ENCODE results near the gene DNAI4.
"Not testable (repeated sequence)": the region's sequence is repeated elsewhere in the genome, so short reads cannot be mapped to it uniquely, and the experiment has no call there.

The DNAI4 gene

DNA sequence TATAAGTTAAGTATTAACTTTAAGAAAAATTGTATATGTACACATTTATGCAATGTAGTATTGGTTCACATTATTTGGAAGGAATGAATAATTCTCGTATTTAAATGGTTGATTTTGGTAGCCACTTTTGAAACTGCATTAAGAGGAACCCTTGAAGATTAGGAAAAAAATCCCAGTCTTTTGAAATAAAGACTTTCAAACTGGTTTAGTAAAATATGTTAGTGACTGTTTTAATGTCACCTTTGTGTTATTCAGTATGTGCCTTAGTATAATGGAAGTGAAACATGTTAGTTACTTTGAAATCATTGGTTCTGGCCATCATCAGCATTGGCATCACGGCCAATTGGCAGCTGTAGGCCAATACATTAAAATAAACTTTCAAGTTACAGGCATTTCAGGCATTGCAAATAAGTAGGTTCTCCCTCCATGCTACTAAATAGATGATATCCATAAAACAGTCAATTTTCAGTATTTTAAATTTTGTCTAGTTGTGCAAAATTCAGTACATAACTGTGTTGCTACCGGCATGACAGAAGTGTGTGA lies 4.6 kb upstream of the DNAI4 start:
- DNase-seq = no peak

GRCh38 chr1:66927528-66927927 lies 2.9 kb upstream of the DNAI4 start:
- no peak for DNase-seq

DNA sequence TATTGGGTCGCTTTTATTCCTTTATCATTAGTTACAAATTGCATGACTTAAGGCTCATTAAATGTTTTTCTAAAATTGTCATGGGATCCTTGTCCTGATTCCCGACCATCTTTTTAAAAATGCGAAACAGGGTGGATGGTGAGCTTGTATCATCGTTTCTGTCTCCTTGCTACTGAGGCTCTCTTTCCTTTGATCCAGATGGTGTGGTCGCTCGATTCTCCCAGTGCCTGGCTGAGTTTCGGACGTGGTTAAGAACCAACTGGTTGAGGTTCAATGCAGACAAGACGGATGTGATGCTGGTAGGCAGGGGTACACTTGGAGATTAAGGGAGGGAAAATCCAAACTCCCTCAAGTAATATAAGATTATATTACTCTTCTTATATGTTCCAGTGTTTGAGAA lies 1.3 kb upstream of the DNAI4 start:
- DNase-seq = no peak

GRCh38 chr1:66925558-66925910 lies 878 bp upstream of the DNAI4 start:
- no peak for DNase-seq

- no peak for DNase-seq
Measured at GRCh38 chr1:66920543-66920942, 4.1 kb downstream of the DNAI4 start.

GRCh38 chr1:66919828-66920227 lies 4.8 kb downstream of the DNAI4 start:
- DNase-seq = no peak

DNA sequence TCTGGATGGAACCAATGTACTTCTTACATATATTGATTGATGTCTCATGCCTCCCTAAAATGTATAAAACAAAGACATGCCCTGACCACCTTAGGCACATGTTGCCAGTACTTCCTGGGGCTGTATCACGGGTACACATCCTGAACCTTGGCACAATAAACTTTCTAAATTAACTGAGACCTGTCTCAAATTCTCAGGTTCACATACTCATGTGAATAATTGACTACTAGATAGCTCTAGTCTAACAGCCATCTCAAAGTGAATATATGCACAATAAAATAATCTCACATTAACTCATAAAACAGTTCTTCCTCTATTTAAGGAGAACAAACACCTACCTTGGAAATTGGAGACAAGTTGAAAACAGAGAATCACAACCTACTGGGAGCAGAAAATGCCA lies 5.6 kb downstream of the DNAI4 start:
- no peak for DNase-seq

GRCh38 chr1:66917476-66917875 lies 7.2 kb downstream of the DNAI4 start:
- DNase-seq = no peak

DNA sequence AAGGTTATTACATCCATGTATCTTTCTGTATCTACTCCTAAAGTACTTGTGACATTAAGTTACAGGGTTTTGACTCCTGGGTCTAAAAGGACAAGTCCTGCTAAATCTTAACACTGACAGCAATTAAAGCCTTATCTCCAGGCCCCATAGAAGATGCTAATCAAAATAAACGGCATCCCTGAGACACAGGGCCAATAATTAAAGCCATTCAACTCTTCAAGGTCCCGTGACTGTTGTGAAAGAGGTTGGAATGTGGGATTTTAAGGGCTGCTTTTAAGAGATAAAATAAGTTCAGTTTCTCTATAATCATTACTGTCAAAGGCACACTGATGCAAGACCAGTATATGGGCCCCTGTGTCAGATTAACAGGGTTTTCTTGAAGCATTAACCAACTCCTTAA lies 8.3 kb downstream of the DNAI4 start:
- DNase-seq = no peak

DNA sequence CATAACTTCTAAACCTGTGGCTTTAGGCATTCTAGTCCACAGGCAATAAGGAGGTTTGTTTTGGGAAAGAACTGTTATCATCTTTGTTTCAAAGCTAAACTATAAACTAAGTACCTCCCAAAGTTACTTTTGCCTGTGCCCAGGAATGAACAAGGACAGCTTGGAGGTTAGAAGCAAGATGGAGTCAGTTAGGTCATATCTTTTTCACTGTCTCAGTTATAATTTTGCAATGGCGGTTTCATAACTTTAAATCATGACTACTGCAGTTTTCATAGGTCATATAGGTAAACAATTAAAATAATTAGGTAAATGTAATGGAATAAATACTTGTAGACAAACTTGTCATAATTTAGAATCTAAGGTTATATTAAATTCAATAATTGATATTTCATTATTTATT lies 9.5 kb downstream of the DNAI4 start:
- not testable (repeated sequence) for DNase-seq

GRCh38 chr1:66893712-66894111 lies 30.9 kb downstream of the DNAI4 start:
- no peak for DNase-seq

DNA sequence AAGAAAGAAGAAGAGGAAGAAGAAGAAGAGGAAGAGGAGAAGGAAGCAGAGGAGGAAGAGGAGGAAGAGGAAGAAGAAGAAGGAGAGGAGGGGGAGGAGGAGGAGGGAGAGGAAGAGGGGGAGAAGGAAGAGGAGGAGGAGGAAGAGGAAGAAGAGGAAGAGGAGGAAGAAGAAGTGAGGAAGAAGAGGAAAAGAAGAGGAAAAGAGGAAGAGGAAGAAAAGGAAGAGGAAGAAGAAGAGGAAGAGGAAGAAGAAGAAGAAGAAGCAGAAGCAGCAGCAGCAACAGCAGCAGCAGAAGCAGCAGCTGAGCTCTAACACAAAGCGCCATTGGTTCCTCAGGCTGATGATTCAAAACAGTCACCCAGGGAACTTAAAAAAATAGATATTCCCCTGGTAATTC lies 34.0 kb downstream of the DNAI4 start:
- DNase-seq = no peak

DNA sequence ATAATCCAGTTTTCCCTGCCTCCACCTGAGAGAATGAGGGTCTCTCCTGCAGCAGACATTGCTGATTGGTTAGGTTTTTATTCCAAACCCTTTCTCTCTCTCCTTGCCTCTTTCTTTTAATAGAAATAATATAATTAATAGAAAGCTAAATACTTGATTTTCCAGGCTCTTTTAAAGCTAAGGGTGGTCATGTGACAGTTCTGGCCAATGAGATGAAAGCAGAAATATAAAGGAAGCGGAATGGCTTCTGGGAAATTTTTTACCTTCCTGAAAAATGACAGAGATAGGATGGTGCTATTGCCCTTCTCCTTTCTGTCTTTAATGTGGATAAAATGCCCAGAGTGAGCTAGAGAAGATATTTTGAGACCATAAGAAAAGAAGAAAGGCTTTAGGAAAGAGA lies 35.6 kb downstream of the DNAI4 start:
- DNase-seq = no peak

DNA sequence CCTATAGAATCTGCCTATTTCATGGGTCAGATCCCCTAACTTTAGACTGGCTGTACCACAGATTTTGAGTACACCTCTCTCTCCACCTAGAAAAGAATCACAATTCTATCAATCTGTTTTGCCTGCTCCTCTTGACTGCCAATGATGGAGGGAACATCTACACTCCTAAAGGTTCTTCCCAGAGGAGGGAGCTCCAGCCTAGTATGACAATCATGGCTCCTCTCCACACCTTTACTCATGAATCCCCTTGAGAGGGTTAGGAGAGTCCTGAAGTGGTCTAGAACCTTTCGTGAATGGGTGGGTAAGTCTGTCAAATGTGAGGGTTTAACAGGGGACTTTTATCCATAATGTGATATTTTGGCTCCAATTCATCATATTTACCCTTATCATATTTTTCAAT lies 48.0 kb downstream of the DNAI4 start:
- no peak for DNase-seq

GRCh38 chr1:66873111-66873510 lies 51.5 kb downstream of the DNAI4 start:
- DNase-seq = no peak

GRCh38 chr1:66872024-66872423 lies 52.6 kb downstream of the DNAI4 start:
- DNase-seq = not testable (repeated sequence)

- DNase-seq = no peak
Measured at GRCh38 chr1:66867501-66867900, 57.2 kb downstream of the DNAI4 start.

- DNase-seq = no peak
Measured at GRCh38 chr1:66860529-66860928, 64.1 kb downstream of the DNAI4 start.

- DNase-seq = no peak
Measured at GRCh38 chr1:66853379-66853778, 71.3 kb downstream of the DNAI4 start.

- no peak for DNase-seq
Measured at GRCh38 chr1:66852870-66853269, 71.8 kb downstream of the DNAI4 start.

- DNase-seq = no peak
Measured at GRCh38 chr1:66850989-66851388, 73.7 kb downstream of the DNAI4 start.

- DNase-seq = no peak
Measured at GRCh38 chr1:66848193-66848592, 76.5 kb downstream of the DNAI4 start.

GRCh38 chr1:66840929-66841328 lies 83.7 kb downstream of the DNAI4 start:
- no peak for DNase-seq

- DNase-seq = no peak
Measured at GRCh38 chr1:66834926-66835325, 89.7 kb downstream of the DNAI4 start.

- DNase-seq = no peak
Measured at GRCh38 chr1:66833112-66833511, 91.5 kb downstream of the DNAI4 start.

Measured in NCI-H2081 treated with DMSO at 0.1 percent for 48 hours (cell line).